Kidney epithelial cell (primary cell): ENCODE measurements around the gene CPNE2. TPM values are rescaled to one million over a fixed set of nuclear protein-coding genes. Genes with fewer than 3 reads are reported as not detected.
A peak's percentile ranks its signal among the peaks of the same experiment; 100 is the strongest.

Source experiments
- DNase-seq: peaks from one replicate; pipeline ENCODE4 v3.0.0-alpha.2; 2010; ENCODE audit warnings: low read depth
- H3K27me3 ChIP-seq: 2 replicates; pipeline ENCODE4 v1.6.0; 2011; ENCODE audit warnings: low read length; ENCODE audit not compliant: control insufficient read depth, insufficient read depth
- H3K36me3 ChIP-seq: 2 replicates; pipeline ENCODE4 v1.5.1; 2011; ENCODE audit warnings: low read length; ENCODE audit not compliant: control insufficient read depth, insufficient read depth
- H3K4me3 ChIP-seq: 2 replicates; pipeline ENCODE4 v1.5.1; 2011; ENCODE audit warnings: low read depth, mild to moderate bottlenecking, control low read depth, low read length
- CTCF ChIP-seq: IDR thresholded peaks from 2 replicates; pipeline ENCODE4 v1.5.1; 2011; ENCODE audit warnings: mild to moderate bottlenecking, moderate library complexity, low read length, control low read depth, inconsistent platforms; ENCODE audit not compliant: insufficient read depth, poor library complexity, severe bottlenecking
- total RNA-seq: library from RNA; depleted of rRNA; stranded (reverse); fragments of >200 nt; gene quantifications from 2 replicates; pipeline ENCODE4 v1.2.3, GENCODE V29; 2015

CPNE2 gene
- total RNA-seq, 1 donor from 2014 or later: 24.3 TPM

- H3K4me3 ChIP-seq: no peak overlapping the region
- H3K27me3 ChIP-seq: no peaks in the 10 kb centered on the region
- no peak for TF ChIP-seq CTCF
- no peaks in the 10 kb centered on the region for H3K36me3 ChIP-seq
- DNase-seq: peak; percentile 25
Observed at GRCh38 chr16:57071831-57072582, 20.4 kb upstream of the CPNE2 start.

GRCh38 chr16:57072616-57073275 lies 19.6 kb upstream of the CPNE2 start:
- TF ChIP-seq CTCF: no peak
- no peak for DNase-seq
- H3K36me3 ChIP-seq: no peaks in the 10 kb centered on the region
- H3K27me3 ChIP-seq: no peaks in the 10 kb centered on the region
- H3K4me3 ChIP-seq: no peak overlapping the region

- DNase-seq: no peak
Observed at GRCh38 chr16:57077714-57078113, 14.7 kb upstream of the CPNE2 start.

GRCh38 chr16:57081744-57082143 lies 10.6 kb upstream of the CPNE2 start:
- no peak overlapping the region for H3K4me3 ChIP-seq
- H3K36me3 ChIP-seq: no peaks in the 10 kb centered on the region
- no peak for DNase-seq
- TF ChIP-seq CTCF: no peak
- H3K27me3 ChIP-seq: peaks cover 2% of the 10 kb centered on the region

More at GRCh38 chr16:57077714-57078113, 14.7 kb upstream of the CPNE2 start:
- no peak for TF ChIP-seq CTCF
- H3K4me3 ChIP-seq: no peak overlapping the region
- peaks cover 2% of the 10 kb centered on the region for H3K27me3 ChIP-seq
- no peaks in the 10 kb centered on the region for H3K36me3 ChIP-seq

GRCh38 chr16:57082664-57083063 lies 9.7 kb upstream of the CPNE2 start:
- no peak for TF ChIP-seq CTCF
- Histone ChIP-seq H3K36me3 (no peaks in the 10 kb centered on the region), H3K4me3 (no peak overlapping the region), H3K27me3 (peaks cover 2% of the 10 kb centered on the region)
- no peak for DNase-seq
